ENCODE measurements around the gene KMT5B.

- TF ChIP-seq, protein P1, sequence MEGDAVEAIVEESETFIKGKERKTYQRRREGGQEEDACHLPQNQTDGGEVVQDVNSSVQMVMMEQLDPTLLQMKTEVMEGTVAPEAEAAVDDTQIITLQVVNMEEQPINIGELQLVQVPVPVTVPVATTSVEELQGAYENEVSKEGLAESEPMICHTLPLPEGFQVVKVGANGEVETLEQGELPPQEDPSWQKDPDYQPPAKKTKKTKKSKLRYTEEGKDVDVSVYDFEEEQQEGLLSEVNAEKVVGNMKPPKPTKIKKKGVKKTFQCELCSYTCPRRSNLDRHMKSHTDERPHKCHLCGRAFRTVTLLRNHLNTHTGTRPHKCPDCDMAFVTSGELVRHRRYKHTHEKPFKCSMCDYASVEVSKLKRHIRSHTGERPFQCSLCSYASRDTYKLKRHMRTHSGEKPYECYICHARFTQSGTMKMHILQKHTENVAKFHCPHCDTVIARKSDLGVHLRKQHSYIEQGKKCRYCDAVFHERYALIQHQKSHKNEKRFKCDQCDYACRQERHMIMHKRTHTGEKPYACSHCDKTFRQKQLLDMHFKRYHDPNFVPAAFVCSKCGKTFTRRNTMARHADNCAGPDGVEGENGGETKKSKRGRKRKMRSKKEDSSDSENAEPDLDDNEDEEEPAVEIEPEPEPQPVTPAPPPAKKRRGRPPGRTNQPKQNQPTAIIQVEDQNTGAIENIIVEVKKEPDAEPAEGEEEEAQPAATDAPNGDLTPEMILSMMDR (IDR thresholded peaks at IDR 0.05), result no peak
- TF ChIP-seq POLR2A (IDR thresholded peaks at IDR 0.05), result peak in 1 of 2 donors; percentile 28
Measured at GRCh38 chr11:68137833-68138232, 75.3 kb downstream of the KMT5B start.

Measured in thyroid gland (tissue), 4 donors.